ENCODE results near the gene C1QTNF2.

C1QTNF2 gene, protein sequence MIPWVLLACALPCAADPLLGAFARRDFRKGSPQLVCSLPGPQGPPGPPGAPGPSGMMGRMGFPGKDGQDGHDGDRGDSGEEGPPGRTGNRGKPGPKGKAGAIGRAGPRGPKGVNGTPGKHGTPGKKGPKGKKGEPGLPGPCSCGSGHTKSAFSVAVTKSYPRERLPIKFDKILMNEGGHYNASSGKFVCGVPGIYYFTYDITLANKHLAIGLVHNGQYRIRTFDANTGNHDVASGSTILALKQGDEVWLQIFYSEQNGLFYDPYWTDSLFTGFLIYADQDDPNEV

DNA sequence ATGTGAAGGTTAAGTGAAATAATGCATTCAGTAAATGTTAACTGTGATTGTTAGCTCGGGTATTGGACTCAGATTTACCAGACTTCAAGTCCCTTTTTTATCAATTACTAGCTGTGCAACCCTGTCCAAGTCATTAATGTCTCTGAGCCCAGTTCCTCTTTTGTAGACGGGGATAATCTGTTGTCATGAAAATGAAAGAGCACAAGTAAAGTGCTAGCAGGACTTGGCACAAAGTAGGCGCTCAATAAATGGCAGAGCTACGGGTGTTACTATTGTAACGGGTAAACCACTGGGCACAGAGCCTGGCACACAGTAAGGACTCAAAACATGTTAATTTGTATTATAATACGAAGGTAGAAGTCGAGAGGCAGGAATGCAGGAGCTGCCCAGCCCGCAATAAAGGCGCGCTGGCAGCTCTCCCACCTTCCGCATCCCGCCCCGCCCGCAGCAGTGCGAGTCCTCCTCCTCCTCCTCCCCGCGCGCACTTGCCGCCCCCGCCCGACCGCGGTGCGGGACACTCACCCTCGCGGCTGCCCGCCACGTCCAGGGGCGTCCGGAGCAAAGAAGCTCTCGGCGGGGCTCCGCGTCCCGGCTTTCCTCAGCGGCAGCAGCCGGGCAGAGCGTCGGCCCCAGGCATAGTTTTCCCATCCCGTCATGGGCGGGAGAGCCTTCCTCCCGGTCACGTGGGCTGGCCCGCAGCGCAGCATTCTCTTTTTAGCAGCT, at the start of gene C1QTNF2:
Gene C1QTNF2 (minus strand): TSS at position 637 of the 723 bp plus-strand sequence. CDS start 15,615 bp downstream, outside the sequence.
- peak; percentile 19 for DNase-seq

DNA sequence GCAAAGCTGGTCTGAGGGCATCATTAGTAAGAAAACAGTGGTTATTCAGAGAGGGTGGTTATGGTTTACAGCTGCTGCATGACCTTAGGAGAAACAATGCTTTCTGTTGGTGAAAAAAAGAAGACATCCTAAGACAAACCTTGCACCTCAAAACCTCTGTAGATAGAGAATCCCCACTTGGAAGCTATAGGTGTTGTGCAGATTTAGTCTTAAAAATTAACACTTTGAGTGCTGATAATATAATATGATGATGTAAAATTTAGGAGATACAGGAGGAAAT, 49.8 kb upstream of the C1QTNF2 start:
- no peak for DNase-seq

GRCh38 chr5:160419458-160420330, 49.3 kb upstream of the C1QTNF2 start:
- DNase-seq = no peak

DNA sequence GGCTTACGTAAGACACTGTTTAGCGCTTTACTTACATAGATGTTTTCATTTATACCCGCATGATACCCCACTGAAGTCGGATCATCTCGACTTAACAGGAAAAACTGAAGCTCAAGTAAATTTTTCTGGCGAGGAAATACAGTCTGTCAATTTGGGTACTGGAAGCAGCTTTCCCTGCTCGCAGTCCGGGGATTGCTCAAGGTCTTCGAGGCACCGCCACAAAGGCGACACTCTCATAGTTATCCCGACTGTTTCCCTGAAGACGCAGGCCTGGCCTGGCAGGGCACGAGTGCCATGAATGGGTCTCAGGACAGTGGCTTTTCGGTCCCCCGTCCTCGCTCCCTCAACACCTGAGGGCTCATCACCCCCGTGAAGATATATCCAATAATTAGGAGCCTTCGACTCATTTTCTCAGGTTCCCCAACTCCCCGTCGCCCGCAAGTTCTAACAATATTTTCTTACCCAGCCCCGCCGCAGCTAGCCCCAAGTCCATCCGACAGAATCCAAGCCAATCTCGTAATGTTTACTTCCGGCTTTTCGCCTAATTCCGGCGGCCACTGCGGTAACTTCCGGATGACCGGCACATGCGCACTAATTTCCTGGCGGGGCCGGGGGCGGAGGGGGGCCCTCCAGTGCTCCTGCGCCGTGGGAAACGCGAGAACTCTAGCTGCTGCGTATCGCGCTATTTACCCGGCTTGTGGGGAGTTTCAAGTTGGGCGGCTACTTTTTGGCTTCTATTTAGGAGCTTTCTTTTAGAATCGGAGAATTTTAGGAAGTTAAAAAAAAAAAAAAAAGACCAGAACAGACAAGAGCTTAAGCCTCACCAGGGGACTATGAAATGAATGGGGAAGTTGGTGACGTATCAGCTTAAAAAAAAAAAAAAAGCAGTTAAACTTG, 48.4 kb upstream of the C1QTNF2 start, which contains the start of gene SLU7:
Gene SLU7 (minus strand): TSS at position 521 of the 897 bp plus-strand sequence. CDS start 3,787 bp downstream, outside the sequence.
- DNase-seq = peak; percentile 97

DNA sequence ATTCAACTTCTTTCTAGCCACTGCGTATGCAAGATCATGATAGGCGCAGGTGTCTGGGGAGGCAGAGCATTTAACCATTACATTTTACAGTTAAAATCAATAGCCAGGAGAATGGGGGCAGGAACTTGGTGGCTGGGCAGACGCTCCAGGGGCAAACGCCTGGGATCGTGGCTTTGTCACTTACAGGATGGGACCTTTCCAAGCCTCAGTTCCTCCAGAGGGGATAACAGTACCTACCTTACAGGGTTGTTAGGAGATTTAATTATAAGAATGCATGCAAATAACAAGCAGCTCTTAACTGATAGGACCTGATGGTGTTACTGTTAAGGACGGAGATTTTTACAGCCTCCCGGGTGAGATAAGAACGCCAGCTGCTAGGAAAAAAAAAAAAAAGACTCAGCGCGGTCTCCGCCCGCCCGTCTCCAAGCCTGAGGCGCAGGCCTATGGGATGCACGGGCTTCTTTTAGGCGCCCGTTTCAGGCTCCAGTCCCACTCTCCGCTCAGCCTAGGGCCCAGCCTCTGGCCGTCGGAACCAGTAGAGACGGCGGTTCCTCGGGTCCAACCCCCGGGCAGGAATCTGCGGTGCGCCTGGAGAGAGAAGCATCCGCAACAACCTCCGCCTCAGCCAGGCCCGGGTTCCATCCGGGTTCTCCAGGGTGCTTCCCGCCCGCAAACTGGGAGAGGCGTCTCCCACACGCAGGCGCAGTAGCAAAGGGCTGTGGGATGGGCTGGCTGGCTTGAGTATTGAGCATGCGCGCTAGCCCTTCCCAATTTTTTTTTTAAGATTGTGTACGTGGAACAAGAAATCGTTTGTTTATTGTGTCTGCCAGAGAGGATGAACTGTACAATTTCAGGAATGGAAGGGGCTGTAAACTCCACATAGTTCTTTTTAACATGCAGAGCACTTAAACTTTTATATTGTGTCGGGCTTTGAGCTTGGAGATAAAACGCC, 29.3 kb upstream of the C1QTNF2 start, which contains the start of gene FAM200C:
Gene FAM200C (minus strand): TSS at position 653 of the 952 bp plus-strand sequence. CDS start 4,564 bp downstream, outside the sequence.
- DNase-seq = peak; percentile 96

DNA sequence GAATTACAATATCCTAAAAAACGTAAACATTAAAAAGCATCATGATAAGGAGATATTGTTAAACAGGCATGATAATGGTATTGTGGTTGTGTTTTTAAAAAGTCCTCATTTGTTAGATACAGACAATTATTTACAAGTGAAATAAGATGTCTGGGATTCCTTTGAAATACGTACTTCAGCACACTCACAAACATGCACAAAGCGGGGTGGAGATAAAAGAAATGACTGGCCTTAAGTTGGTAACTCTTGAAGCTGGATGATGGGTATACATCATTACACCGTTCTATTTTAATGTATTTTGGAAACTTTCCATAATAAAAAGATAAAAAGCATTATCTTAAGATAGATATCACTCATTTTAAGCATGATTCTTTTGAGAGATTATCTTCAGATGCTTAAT, 28.4 kb upstream of the C1QTNF2 start:
- peak; percentile 26 for DNase-seq

- no peak for DNase-seq
Measured at GRCh38 chr5:160397492-160397891, 27.1 kb upstream of the C1QTNF2 start.

GRCh38 chr5:160395111-160395510, 24.7 kb upstream of the C1QTNF2 start:
- DNase-seq = no peak

- DNase-seq = peak; percentile 79
Measured at GRCh38 chr5:160390787-160391696, 20.6 kb upstream of the C1QTNF2 start.

GRCh38 chr5:160387445-160387844, 17.0 kb upstream of the C1QTNF2 start:
- no peak for DNase-seq

- DNase-seq = no peak
Measured at GRCh38 chr5:160385496-160385895, 15.1 kb upstream of the C1QTNF2 start.

DNA sequence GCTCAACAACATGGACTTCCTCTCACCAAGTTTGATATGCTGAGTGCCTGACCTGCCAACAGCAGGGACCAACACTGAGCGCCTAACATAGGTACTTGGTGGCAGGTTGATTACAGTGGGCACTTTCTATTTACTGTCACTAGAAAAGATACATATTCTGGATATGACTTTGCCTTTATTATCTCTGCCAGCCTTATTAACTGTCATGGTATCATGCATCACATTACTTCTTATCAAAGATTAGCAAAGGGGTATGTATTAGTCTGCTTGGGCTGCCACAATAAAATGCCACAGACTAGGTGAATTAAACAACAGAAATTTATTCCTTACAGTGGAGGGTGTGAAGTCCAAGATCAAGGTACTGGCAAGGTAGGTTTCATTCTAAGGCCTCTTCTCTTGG, 14.3 kb upstream of the C1QTNF2 start:
- peak; percentile 53 for DNase-seq

GRCh38 chr5:160382346-160382745, 11.9 kb upstream of the C1QTNF2 start:
- no peak for DNase-seq

DNA sequence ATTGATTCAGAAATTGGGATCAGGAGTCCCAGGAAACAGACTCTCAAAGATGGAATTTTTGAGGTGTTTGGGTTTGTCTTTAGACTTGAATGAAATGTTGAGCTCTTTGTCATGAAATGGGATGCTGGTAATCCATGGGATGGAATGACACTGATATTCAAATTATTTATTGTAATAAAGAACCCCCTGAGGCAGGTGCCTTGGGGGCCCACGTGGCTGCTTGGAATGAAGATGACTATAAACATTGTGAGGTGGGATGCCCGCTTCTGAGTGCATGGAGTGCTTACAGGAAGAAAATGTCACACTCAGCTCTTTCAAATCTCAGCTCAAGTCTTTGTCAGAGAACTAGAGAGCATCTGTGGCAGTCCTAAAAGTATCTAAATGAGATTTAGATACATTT, 9.6 kb upstream of the C1QTNF2 start:
- DNase-seq = no peak

GRCh38 chr5:160379511-160379910, 9.1 kb upstream of the C1QTNF2 start:
- no peak for DNase-seq

GRCh38 chr5:160378330-160378729, 7.9 kb upstream of the C1QTNF2 start:
- DNase-seq = peak; percentile 85

DNA sequence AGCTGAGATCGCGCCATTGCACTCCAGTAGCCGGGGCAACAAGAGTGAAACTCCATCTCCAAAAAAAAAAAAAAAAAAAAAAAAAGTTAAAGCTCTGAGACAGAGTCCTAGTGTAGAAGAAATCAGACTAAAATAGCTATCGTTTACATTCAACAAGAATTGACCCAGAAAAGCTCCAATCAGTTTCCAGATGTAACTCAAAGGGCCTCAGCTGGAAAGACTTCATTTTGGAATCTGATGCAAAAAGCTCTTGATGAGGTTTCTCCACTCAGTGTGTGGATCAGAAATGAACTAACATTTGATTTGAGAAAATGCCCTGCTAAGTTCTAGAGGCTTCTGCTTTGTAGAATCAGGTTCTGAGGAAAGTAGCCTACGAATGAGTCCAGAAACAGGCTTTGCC, 7.2 kb upstream of the C1QTNF2 start:
- DNase-seq = no peak

DNA sequence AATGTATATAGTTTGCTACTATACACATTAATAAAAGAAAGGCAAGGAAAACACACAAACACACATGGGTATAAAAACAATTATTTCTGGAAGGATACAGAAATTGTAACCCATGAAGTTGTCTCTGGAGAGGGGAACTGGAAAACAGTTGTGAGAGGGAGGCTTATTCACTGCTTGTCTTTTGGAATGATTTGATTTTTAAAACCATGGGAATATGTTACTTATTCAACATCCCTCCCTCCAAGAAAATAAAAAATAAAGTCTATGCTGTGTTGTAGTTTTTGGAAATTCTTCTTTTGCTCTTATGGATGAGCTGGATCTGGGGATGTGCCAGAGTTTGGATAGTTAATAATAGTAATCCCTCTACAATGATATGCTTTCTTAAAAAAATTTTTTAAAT, 6.0 kb upstream of the C1QTNF2 start:
- DNase-seq = no peak

DNA sequence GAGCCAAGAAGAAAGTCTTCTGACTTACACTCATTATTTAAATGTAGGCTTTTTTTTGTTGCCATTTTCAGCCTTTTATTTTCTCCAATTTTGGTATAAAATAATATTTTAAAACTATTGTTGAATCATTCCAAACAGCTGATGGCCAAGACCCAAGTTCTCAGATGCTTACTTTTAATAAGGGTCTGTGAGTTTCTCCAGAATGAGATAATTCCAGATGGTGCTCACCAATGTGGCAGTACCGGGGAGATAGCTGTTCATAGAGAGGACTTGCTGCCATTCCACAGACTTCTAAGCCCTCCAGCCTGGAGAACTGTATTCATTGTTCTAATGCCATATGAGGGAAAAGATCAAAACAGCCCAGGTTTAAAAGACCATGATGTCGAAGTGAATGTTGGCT, 5.3 kb upstream of the C1QTNF2 start:
- no peak for DNase-seq

DNA sequence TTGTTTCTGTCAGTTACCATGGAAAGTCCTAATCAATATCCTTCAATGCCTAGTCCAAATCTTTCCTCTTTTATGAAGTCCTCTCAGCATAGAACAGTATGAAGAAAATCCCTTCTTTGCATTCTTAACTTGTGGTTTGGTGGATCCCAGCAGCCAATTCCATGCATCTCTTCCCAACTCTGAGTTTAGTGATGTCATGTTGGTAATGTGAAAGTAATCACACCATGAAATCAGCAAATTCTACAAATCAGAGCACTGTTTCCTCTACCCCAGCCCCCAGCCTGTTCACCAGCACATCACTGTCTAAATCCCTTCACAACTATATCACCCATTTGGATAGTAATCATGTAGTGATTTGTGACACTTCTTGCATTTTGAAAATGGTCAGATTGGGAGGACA, 4.7 kb upstream of the C1QTNF2 start:
- no peak for DNase-seq
